KMS-11 (cell line): ENCODE measurements around the gene SETD6.

Source experiments
- H2AFZ ChIP-seq: fragments of 200-600 bp; sonication (generic); 2 replicates; pipeline ENCODE4 v1.6.1; 2016; ENCODE audit warnings: antibody characterized with exemption, mixed run types, low read depth
- H3K27ac ChIP-seq: fragments of 200-600 bp; sonication (generic); 2 replicates; pipeline ENCODE4 v1.6.1; 2016; ENCODE audit warnings: mild to moderate bottlenecking, mixed run types
- H3K27me3 ChIP-seq: fragments of 200-600 bp; sonication (generic); 2 replicates; pipeline ENCODE4 v1.6.1; 2017; ENCODE audit warnings: mild to moderate bottlenecking, low read depth, mixed run types, moderate library complexity; ENCODE audit not compliant: insufficient read depth
- H3K36me3 ChIP-seq: fragments of 200-600 bp; sonication (generic); 2 replicates; pipeline ENCODE4 v1.6.1; 2017; ENCODE audit warnings: mild to moderate bottlenecking, mixed run types; ENCODE audit not compliant: insufficient read depth
- H3K4me1 ChIP-seq: fragments of 200-600 bp; sonication (generic); 2 replicates; pipeline ENCODE4 v1.6.1; 2016; ENCODE audit warnings: mild to moderate bottlenecking, low read depth, mixed run types; ENCODE audit not compliant: poor library complexity, severe bottlenecking
- H3K4me2 ChIP-seq: fragments of 200-600 bp; sonication (generic); 2 replicates; pipeline ENCODE4 v1.7.0; 2016; ENCODE audit warnings: mild to moderate bottlenecking, mixed run types
- H3K4me3 ChIP-seq: fragments of 200-600 bp; sonication (generic); IDR thresholded peaks from 2 replicates; pipeline ENCODE4 v1.6.1; 2017; ENCODE audit warnings: low read depth, low read length, mixed read lengths; ENCODE audit not compliant: insufficient read depth
- H3K79me2 ChIP-seq: fragments of 200-600 bp; sonication (generic); 2 replicates; pipeline ENCODE4 v1.6.1; 2016; ENCODE audit warnings: low read depth, mixed run types; ENCODE audit not compliant: insufficient read depth
- H3K9ac ChIP-seq: fragments of 200-600 bp; sonication (generic); 2 replicates; pipeline ENCODE4 v1.6.1; 2016; ENCODE audit warnings: mild to moderate bottlenecking, mixed run types
- H4K20me1 ChIP-seq: fragments of 200-600 bp; sonication (generic); 2 replicates; pipeline ENCODE4 v1.6.1; 2016; ENCODE audit warnings: mild to moderate bottlenecking, mixed run types; ENCODE audit not compliant: insufficient read depth
- TF ChIP-seq, protein P1 (sequence below): fragments of 200-600 bp; sonication (generic); conservative IDR thresholded peaks from 2 replicates; pipeline ENCODE4 v1.6.1; 2017; ENCODE audit warnings: low read depth, mild to moderate bottlenecking, antibody characterized with exemption, low read length, moderate library complexity, mixed read lengths

SETD6 gene

GRCh38 chr16:58533751-58534470 is 18.6 kb downstream of the SETD6 start:
- H3K9ac ChIP-seq: no peak overlapping the region
- TF ChIP-seq, protein P1, sequence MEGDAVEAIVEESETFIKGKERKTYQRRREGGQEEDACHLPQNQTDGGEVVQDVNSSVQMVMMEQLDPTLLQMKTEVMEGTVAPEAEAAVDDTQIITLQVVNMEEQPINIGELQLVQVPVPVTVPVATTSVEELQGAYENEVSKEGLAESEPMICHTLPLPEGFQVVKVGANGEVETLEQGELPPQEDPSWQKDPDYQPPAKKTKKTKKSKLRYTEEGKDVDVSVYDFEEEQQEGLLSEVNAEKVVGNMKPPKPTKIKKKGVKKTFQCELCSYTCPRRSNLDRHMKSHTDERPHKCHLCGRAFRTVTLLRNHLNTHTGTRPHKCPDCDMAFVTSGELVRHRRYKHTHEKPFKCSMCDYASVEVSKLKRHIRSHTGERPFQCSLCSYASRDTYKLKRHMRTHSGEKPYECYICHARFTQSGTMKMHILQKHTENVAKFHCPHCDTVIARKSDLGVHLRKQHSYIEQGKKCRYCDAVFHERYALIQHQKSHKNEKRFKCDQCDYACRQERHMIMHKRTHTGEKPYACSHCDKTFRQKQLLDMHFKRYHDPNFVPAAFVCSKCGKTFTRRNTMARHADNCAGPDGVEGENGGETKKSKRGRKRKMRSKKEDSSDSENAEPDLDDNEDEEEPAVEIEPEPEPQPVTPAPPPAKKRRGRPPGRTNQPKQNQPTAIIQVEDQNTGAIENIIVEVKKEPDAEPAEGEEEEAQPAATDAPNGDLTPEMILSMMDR: no peak
- H3K4me3 ChIP-seq: no peak overlapping the region
- no peak overlapping the region for H2AFZ ChIP-seq
- no peaks in the 10 kb centered on the region for H3K79me2 ChIP-seq
- H3K27ac ChIP-seq: no peak overlapping the region
- no peak overlapping the region for H3K4me2 ChIP-seq
- H3K36me3 ChIP-seq: peaks cover 48% of the 10 kb centered on the region; the same call in 1 of the 2 replicates
- no peaks in the 10 kb centered on the region for H3K27me3 ChIP-seq
- no peaks in the 10 kb centered on the region for H4K20me1 ChIP-seq
- no peaks in the 10 kb centered on the region for H3K4me1 ChIP-seq

- no peaks in the 10 kb centered on the region for H4K20me1 ChIP-seq
- H3K79me2 ChIP-seq: no peaks in the 10 kb centered on the region
- H3K36me3 ChIP-seq: peaks cover 49% of the 10 kb centered on the region; the same call in 1 of the 2 replicates
- TF ChIP-seq, protein P1: no peak
- no peak overlapping the region for H2AFZ ChIP-seq
- no peaks in the 10 kb centered on the region for H3K27me3 ChIP-seq
- no peak overlapping the region for H3K4me2 ChIP-seq
- H3K27ac ChIP-seq: no peak overlapping the region; the same call in 1 of the 2 replicates
- no peak overlapping the region for H3K4me3 ChIP-seq
- H3K9ac ChIP-seq: no peak overlapping the region
- no peaks in the 10 kb centered on the region for H3K4me1 ChIP-seq
Observed at GRCh38 chr16:58535100-58535499, 19.8 kb downstream of the SETD6 start.

DNA sequence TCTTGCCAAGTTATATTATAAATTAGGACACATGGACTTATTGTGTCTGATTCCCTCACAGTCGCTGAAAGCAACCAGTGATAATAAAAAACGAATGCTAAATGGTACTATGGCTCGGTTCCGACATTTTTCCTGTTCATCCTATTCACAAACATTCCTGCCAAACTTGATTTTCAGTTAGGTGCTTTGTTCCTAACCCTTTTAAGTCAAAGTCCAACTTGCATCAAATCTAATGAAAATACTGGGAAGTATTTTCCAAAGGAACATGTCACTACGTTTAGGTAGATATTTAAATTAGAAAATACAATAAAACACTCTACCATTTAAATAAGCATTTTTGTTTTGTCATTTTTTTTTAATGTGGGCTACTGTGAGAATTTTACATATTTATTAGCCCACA is 21.0 kb downstream of the SETD6 start:
- Histone ChIP-seq H4K20me1 (no peaks in the 10 kb centered on the region), H3K4me1 (no peaks in the 10 kb centered on the region), H3K36me3 (peaks cover 46% of the 10 kb centered on the region; the same call in 1 of the 2 replicates), H3K27me3 (no peaks in the 10 kb centered on the region), H3K27ac (no peak overlapping the region), H3K79me2 (no peaks in the 10 kb centered on the region), H3K9ac (no peak overlapping the region), H3K4me3 (no peak overlapping the region), H3K4me2 (no peak overlapping the region), H2AFZ (no peak overlapping the region)
- TF ChIP-seq, protein P1: no peak

DNA sequence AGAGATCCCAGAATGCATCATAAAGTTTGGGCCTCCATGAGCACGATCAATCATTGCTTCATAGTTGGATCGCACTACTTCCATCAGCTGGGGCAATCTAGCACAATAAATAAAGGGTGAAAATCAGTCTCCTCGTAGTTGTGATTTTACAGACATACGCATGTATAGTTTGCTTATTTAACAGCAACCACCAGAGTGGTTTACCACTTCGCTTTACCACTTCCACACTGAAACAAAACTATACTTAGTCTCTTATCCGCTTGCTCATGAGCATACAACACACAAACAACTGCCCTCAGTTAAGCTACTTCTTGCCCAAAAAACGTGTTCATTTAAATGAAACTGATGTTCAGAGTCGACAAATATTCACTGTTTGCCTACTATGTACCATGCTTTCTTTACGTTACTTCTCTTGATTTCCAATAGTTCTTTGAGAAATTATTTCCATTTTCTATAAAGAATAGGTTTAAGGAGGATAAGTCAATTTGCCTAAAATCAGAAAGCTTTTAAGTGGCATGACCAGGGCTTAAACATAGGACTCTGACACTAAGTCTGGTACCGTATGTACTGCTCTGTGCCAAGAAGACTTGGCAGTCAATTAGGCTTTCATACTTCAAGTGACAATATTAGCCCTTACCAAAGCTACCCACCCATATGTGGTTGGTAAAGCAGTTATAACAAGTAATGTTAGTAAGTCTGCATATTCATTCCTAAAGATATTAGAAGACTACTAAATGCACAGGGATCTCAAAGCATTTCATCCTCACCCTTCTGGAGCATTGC is 22.0 kb downstream of the SETD6 start:
- no peaks in the 10 kb centered on the region for H4K20me1 ChIP-seq
- no peak overlapping the region for H3K4me2 ChIP-seq
- no peaks in the 10 kb centered on the region for H3K79me2 ChIP-seq

More for the DNA sequence above, 22.0 kb downstream of the SETD6 start:
- H3K4me1 ChIP-seq: no peaks in the 10 kb centered on the region
- no peak overlapping the region for H2AFZ ChIP-seq
- no peak overlapping the region for H3K4me3 ChIP-seq
- TF ChIP-seq, protein P1: no peak
- peaks cover 39% of the 10 kb centered on the region; the same call in 1 of the 2 replicates for H3K36me3 ChIP-seq
- no peak overlapping the region for H3K27ac ChIP-seq
- H3K9ac ChIP-seq: no peak overlapping the region
- H3K27me3 ChIP-seq: no peaks in the 10 kb centered on the region
